ENCODE measurements around the gene WBP11.
"Not testable (repeated sequence)": the region's sequence is repeated elsewhere in the genome, so short reads cannot be mapped to it uniquely, and the experiment has no call there.

Gene WBP11

DNA sequence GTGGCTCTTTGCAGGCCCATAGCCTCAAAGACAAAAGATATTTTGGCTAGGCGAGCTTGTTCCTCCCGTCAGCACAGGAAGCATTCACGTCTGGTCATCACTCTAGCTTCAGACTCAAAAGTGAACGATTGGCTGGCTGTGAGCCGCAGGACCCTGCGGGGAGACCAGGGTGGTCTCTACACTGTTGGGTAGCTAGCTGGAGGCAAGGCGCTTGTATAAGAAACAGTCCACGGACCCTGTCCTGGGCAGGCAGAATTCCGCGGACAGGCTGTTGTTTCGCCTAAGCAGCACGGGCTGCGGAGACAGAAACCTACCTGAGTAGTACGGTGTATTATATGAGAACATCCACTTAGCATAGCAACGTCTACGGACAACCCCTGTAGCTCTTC lies 29.6 kb downstream of the WBP11 start:
- no peak for DNase-seq (ENCODE audit: low read depth in 2 of 2, low spot score in 1 of 2)

DNA sequence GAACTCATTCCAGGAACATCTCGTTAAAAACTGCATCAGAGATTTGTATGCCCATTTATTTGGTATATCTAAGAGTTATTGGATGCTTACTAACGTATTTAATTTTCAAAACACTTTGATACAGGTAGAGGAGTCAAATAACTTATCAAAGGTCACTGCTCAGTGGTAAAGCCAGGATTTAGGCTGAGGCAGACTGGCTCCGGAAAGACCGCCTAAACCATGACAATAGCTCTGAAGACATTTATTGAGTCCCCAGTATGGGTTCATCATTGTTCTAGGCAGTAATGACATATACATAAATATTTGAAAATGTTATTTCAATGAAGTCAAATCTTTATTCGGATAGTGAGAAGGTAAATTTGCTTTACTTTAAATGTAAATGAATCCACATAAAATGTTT lies 30.3 kb downstream of the WBP11 start:
- DNase-seq (ENCODE audit: low read depth in 2 of 2, low spot score in 1 of 2), result no peak

DNA sequence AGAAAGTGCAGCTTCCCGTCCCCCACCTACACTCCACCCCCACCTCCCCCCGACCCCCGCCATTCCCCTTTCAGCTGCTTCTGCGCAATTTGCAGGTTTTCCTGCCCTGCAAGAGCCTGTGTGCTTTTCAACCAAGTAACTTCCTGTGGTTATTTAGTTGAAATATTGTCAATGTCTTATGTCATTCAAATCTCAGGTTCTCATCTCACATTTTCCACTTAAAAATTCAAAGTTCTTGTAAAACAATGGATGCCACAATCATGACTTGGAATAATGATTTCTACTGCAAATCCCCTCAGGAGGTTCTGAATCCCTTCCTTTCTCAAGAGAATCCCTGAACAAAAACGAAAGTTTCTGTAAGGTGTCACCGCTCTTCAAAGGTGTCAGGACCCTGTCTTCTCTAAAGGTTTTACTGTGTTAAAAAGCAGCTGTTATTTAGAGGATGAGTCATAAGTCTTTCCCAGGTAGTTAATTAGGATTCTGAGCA lies 31.6 kb downstream of the WBP11 start:
- DNase-seq (ENCODE audit: low read depth in 2 of 2, low spot score in 1 of 2), result peak in 1 of 2 donors; percentile 35

DNA sequence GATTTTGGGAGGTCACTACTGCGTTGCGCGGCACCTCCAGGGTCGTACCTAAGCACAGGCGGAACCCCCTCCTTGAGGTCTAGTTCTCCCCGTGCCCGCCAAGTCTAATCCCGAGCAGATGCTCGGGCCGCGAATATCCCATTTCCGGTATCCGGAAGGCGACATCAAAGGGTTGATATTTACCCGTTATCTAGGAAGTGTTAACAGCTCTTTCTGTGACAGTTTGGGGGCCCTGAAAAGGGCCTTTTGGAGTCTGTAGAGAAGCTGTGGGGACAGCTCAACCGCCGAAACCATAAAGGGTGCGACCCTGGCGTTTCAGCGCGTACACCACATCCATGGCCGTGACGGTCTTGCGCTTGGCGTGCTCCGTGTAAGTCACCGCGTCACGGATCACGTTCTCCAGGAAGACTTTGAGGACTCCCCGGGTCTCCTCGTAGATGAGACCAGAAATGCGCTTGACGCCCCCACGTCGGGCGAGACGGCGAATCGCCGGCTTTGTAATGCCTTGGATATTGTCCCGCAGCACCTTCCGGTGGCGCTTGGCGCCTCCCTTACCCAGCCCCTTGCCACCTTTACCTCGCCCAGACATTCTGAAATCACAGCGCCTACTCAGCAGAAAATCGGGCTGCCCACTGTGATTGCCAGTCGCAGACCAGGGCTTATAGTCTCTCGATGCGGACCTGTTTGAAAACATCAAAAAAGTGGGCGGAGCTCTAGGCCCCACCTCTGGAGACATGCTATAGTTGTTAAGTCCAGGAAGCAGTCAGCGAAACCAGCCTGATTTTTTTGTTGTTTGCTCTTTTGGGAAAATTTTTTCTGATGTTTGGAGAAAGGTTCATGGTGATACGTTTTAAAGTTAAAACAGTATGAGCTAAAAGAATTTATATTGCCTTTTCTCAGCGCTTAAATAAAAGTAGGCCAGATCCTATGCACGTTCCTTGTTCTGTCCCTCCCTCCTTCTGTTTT lies 32.5 kb downstream of the WBP11 start:
- peak; percentile 85 to 93 for DNase-seq (ENCODE audit: low read depth in 2 of 2, low spot score in 1 of 2)

DNA sequence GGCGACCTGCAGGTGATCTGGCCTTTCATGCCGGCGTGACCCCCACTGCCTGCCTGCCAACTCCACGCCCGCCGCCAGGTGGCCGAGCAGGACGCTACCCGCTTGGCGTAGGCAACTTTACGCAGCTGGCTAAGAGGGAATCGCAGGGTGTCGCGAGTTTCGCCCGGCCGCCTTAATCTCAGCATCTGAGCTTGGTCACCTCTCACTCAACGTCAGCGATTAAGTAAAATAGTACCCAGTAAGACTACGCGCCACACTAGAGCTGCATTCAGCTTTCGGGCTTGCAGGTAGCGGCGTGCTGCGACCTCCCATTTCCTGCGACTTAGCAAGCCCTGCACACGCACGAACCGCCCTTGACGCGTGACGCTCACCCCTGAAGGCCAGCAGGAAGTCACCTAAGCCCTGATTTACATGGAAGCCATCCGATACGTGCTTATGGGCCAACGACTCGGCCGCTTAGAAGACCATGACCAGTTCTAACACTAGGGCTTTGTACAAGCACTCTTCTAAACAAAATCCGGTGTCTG lies 33.2 kb downstream of the WBP11 start:
- DNase-seq (ENCODE audit: low read depth in 2 of 2, low spot score in 1 of 2), result peak; percentile 70 to 81

DNA sequence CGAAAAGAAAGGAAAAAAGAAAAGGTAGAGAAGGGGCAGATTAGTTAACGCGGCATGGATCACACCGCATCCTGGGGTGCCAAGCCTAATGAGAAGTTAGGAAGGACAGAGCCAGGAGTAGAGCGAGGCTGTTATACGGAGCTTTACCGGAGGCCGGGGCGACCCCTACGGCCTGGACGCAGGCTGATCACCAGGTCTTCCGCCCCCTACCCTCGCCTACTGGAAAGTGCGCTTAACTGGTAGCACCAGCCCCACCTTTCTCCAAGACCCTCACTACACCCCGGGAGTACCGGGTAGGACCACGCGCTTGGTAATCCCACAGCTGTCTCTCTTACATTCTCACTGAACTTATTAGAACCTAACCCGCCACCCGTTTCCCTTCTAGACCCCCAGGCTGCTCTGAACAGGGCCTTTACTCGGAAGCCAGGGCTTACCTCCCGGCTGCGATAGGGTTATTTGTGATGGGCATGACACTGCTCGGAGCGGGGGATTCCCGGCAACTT lies 33.8 kb downstream of the WBP11 start:
- DNase-seq (ENCODE audit: low read depth in 2 of 2, low spot score in 1 of 2), result no peak

DNA sequence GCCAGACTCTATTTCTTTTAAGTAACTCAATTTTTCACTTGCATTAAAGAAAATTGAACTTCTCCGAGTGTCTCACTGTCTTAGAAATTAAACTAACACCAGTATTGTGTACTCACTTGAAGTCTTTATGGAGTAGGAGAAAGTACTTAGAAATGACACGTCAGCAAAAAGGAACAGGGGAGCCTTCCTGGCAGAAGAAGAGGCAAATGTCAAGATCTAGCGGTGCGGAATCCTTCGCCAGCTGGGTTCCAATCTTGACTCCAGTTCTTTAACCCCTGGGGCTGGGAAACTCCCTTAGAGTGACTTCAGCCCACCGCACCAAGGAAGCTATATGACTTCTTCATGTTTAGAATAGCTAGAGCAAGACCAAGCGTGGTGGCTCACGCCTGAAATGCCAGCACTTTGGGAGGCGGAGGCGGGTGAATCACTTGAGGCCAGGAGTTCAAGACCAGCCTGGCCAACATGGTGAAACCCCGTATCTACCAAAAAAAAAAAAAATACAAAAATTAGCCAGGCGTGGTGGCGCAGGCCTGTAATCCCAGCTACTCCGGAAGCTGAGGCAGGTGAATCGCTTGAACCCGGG lies 34.4 kb downstream of the WBP11 start:
- DNase-seq (ENCODE audit: low read depth in 2 of 2, low spot score in 1 of 2), result no peak

DNA sequence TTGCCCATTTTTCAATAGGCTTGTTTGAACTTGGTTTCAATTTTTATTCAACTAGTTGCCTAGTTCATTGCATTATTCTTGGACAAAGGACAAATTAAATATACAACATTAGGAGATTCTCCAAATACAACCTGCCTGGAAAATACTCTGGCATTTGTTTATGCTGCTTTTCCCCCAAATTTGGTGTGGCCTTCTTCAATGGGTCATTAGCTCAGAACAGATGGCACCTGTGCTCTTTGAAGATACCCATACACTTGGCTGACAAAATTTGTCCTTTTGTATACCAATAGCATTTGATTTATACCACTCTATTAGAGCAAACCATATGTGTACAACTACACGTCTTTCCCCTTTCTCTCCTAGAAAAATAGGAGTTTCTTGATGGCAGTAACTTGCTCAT lies 35.7 kb downstream of the WBP11 start:
- DNase-seq (ENCODE audit: low read depth in 2 of 2, low spot score in 1 of 2), result no peak

DNA sequence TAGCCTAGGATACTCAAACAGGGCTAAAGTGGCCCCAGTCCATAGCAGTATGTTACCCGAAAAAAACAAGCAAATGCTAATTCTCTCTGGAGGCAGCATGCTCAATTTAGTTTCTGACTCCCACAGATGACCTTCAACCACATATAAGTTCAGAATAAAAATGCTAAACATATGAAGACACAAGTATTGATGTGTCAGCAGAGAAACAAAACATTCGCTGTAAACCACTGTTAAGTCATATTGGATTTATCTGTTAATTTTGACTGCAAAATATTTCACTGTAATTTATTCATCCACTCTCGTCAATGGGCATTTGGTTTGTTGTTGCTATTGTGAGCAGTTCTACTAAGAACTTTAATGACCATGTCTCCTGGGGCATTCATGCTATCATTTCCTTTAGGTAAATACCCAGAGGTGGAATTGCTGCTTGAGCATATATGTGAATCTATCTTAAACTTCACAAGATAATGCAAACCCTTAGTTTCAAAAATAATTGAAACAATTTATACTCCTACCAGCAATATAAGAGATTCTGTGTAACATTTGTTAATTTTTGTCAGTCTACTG lies 36.5 kb downstream of the WBP11 start:
- no peak for DNase-seq (ENCODE audit: low read depth in 2 of 2, low spot score in 1 of 2)

DNA sequence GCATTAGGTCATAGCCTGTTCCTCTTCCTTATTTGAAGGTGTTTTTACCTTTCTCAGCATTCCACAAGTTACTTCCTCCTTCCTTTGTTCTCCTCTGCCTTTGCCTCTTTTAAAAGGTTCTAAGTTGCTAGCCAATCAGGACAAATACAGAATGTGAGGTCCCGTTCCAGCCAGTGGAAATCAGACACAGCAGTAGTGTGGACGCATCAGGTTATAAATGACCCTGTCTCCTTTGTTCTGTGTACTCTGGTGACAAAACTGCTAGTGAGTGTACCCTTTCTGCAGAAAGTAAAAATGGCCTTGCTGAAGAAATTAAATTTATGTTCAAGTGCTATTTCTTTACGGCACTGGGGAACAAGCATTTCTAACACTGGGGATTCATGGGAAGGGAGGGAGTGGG lies 37.3 kb downstream of the WBP11 start:
- not testable (repeated sequence) for DNase-seq (ENCODE audit: low read depth in 2 of 2, low spot score in 1 of 2)

DNA sequence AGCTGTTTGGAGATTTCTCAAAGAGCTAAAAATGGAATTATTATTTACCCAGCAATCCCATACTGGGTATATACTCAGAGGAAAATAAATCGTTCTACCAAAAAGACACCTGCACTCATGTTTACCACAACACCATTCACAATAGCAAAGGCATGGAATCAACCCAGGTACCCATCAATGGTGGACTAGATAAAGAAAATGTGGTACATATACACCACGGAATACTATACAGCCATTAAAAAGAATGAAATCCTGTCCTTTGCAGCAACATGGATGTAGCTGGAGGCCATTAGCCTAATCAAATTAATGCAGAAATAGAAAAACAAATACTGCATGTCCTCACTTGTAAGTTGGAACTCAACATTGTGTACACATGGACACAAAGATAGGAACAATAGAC lies 37.9 kb downstream of the WBP11 start:
- DNase-seq (ENCODE audit: low read depth in 2 of 2, low spot score in 1 of 2), result no peak

DNA sequence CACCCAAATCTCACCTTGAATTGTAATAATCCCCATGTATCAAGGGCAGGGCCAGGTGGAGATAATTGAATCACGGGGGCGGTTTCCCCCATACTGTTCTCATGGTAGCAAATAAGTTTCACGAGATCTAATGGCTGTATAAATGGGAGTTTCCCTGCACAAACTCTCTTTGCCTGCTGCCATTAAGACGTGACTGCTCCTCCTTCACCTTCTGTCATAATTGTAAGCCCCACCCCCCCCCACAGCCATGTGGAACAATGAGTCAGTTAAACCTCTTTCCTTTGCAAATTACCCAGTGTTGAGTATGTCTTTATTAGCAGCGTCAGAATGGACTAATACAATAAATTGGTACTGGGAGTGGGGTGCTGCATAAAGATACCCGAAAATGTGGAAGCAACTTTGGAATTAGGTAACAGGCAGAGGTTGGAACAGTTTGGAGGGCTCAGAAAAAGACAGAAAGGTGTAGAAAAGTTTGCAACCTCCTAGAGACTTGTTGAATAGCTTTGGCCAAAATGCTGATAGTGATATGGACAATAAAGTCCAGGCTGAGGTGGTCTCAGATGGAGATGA lies 43.5 kb downstream of the WBP11 start:
- not testable (repeated sequence) for DNase-seq (ENCODE audit: low read depth in 2 of 2, low spot score in 1 of 2)

DNA sequence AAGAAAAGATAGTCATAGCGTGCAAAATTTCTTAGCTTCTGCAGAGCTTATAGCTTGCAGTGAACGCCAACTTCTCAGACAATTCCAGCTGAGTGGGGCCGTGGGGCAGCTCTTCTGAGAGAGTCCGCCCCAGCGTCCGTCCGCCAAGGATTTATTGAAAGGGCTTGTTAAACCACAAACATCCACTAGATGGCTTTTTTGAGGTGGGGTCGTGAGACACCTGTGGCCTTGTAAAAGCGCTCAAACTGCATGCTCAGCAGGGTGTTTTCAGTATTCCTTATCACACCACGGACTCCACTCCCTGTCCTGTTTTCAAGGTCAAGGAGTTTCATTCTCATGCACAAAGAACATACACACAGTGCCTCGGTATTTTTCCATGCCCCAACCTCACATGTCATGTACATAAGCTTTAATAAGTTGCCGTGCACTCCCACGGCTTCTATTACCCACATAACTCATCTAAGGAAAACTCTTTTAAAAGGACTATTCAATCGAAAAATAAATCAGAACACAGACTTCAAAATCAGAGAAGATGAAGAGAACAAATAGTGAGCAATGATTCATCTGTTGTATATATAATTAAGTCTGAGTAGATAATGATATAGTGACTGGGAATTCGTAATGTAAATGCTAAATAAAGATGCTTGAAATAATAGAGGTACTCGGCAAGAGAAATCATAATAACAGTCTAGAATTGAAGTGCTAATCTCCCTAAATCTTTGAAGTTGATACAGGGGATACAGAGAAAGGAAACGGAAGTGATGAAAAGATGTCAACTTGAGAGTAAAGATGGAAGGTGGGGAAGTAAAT lies 46.7 kb downstream of the WBP11 start:
- DNase-seq (ENCODE audit: low read depth in 2 of 2, low spot score in 1 of 2), result no peak

DNA sequence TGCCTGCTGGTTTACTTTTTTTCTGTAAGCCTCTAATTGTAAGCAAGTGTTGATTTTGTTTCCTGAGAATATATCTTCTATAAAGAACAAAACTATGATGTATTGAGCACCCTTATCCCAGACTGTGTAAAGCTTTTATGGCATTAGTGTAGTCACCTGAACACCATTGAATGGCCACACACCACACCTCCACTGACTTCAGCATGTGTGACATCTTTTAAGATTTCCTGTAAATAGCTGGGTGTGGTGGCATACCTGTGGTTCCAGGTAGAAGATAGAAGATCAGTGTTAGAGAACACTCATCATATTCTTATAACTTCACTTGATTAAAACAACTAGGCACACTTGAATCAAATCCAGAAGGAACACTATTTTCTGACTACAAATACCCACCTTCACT lies 51.3 kb downstream of the WBP11 start:
- DNase-seq (ENCODE audit: low read depth in 2 of 2, low spot score in 1 of 2), result no peak

DNA sequence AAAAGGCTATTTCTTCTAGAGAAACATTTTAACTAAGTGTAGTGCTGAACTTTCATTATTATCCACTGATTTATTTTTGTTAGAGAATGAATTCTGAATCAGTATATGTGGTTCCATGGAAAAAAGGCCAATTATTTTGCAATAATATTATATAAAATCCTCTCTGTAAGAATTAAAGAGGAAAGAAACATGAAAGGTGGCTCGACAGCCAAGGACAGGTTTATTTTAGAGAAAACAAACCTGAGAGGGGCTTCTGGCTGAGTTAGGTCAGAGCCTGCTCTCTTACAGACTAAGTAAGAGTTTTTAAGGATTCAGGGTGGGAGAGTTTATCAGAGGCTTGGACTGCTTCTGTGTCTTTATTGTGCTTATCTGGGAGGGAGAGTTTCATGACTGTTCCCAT lies 60.2 kb downstream of the WBP11 start:
- no peak for DNase-seq (ENCODE audit: low read depth in 2 of 2, low spot score in 1 of 2)

DNA sequence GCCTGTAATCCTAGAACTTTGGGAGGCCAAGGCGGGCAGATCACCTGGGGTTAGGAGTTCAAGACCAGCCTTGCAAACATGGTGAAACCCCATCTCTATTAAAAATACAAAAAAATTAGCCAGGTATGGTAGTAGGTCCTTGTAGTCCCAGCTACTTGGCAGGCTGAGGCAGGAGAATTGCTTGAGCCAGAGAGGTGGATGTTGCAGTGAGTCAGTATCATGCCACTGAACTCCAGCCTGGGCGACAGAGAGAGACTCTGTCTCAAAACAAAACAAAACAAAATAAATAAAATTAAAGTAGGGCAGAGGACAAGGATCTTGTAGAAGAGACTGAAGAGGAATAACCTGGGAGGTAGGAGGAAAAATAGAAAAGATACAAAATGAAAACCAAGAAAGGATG lies 61.3 kb downstream of the WBP11 start:
- DNase-seq (ENCODE audit: low read depth in 2 of 2, low spot score in 1 of 2), result no peak

DNA sequence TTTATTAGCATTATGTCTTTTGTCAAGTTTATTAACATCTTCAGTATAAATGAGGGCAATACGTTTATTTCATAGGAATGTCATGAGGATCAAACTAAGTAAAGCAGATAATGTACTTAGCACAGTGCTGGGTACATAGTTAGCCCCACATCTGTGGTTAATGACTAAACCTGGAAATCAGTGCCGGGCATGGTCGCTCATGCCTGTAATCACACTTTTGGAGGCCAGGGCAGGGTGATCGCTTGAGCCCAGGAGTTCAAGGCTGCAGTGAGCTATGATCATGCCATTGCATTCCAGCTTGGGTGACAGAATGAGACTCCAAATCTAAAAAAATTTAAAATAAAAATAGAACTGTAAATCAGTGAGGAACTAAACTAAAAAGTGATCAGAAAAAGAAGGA lies 62.1 kb downstream of the WBP11 start:
- no peak for DNase-seq (ENCODE audit: low read depth in 2 of 2, low spot score in 1 of 2)

DNA sequence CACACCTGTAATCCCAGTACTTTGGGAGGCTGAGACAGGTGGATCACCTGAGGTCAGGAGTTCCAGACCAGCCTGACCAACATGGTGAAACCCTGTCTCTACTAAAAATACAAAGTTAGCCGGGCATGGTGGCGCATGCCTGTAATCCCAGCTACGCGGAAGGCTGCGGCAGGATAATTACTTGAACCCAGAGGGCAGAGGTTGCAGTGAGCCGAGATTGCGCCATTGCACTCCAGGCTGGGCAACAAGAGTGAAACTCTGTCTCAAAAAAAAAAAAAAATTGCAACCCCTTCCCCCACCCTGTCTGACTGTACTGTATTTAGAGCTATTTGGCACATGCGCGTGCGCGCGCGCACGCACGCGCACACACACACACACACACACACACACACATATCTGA lies 66.8 kb downstream of the WBP11 start:
- not testable (repeated sequence) for DNase-seq (ENCODE audit: low read depth in 2 of 2, low spot score in 1 of 2)
